CD4-positive, alpha-beta T cell (primary cell): ENCODE measurements around the gene SND1. TPM values are rescaled to one million over a fixed set of nuclear protein-coding genes. Genes with fewer than 3 reads are reported as not detected.
A peak's percentile ranks its signal among the peaks of the same experiment; 100 is the strongest.

Source experiments
- ATAC-seq: fragments of 200-7000 bp; cut with Tn5 transposase; one replicate; pipeline ENCODE4 v1.10.0; 2022; ENCODE audit warnings: mild to moderate bottlenecking; ENCODE audit not compliant: poor library complexity
- CTCF ChIA-PET: fragments of 350-600 bp; sonication (Branson Sonifier 250); formaldehyde crosslinking; loops from one replicate; lab custom pipeline; 2021; ENCODE audit warnings: antibody characterized with exemption, inconsistent platforms; lab: Charles Lee
- POLR2A ChIA-PET: fragments of 350-600 bp; sonication (Branson Sonifier 250); formaldehyde crosslinking; loops from one replicate; lab custom pipeline; 2021; ENCODE audit warnings: antibody characterized with exemption, inconsistent platforms; lab: Charles Lee
- DNase-seq, 14 experiments: peaks; one replicate each; pipeline ENCODE4 v3.0.0-alpha.2; 2013 to 2020; ENCODE audit warnings: mixed read lengths in 2 of 14
- H3K27ac ChIP-seq, 2 donors: one replicate each; pipeline versions ENCODE4 v1.5.1 to v1.7.0; 2013; ENCODE audit warnings: low read length in 2 of 2, low read depth in 1 of 2, mild to moderate bottlenecking in 1 of 2
- H3K27me3 ChIP-seq, 2 experiments: 1 replicate in 1 of 2; 2 replicates in 1 of 2; pipeline versions ENCODE4 v1.6.1 to v1.7.0; 2013; ENCODE audit warnings: low read length in 2 of 2, control low read depth in 1 of 2, mild to moderate bottlenecking in 1 of 2, moderate library complexity in 1 of 2; ENCODE audit not compliant: insufficient read depth in 2 of 2, control insufficient read depth in 1 of 2
- H3K36me3 ChIP-seq: one replicate; pipeline ENCODE4 v1.6.1; 2013; ENCODE audit warnings: low read length, control low read depth; ENCODE audit not compliant: insufficient read depth
- H3K4me1 ChIP-seq: one replicate; pipeline ENCODE4 v1.6.1; 2013; ENCODE audit warnings: low read length, control low read depth; ENCODE audit not compliant: insufficient read depth
- H3K4me3 ChIP-seq: one replicate; pipeline ENCODE4 v1.5.1; 2013; ENCODE audit warnings: mild to moderate bottlenecking, low read length, moderate library complexity
- H3K9me3 ChIP-seq, 2 experiments: 1 replicate in 1 of 2; 2 replicates in 1 of 2; pipeline versions ENCODE4 v1.6.1 to v1.7.0; 2013; ENCODE audit warnings: low read length in 2 of 2, mild to moderate bottlenecking in 2 of 2, control low read depth in 1 of 2, moderate library complexity in 1 of 2; ENCODE audit not compliant: control insufficient read depth in 1 of 2, insufficient read depth in 1 of 2
- H3K27ac Mint-ChIP-seq: one replicate; pipeline ENCODE4 v1.8.0; 2020; ENCODE audit warnings: mixed read lengths
- H3K27me3 Mint-ChIP-seq: one replicate; pipeline ENCODE4 v1.8.0; 2021; ENCODE audit warnings: mixed read lengths
- H3K36me3 Mint-ChIP-seq: one replicate; pipeline ENCODE4 v1.8.0; 2021; ENCODE audit warnings: low read depth, mixed read lengths
- H3K4me1 Mint-ChIP-seq: one replicate; pipeline ENCODE4 v1.8.0; 2021; ENCODE audit warnings: low read depth, mixed read lengths
- H3K4me3 Mint-ChIP-seq: one replicate; pipeline ENCODE4 v1.8.0; 2020; ENCODE audit warnings: mild to moderate bottlenecking, mixed read lengths
- H3K9me3 Mint-ChIP-seq: one replicate; pipeline ENCODE4 v1.8.0; 2020; ENCODE audit warnings: mixed read lengths
- intact Hi-C, 2 experiments: fragments of 100-400 bp; cut with DNase I in 1 of 2; cut with micrococcal nuclease in 1 of 2; formaldehyde crosslinking; loops; one replicate each; pipeline versions ENCODE4 v1.15.1 to v1.9.0; 2023 to 2025; cut with DNase I, micrococcal nuclease
- total RNA-seq, 174 experiments: library from RNA in 2 of 174; stranded (reverse) in 2 of 174; gene quantifications; one replicate each; pipeline ENCODE4 v1.2.3 and lab custom pipeline; 2021 to 2026
- TF ChIP-seq, protein P1 (sequence below): fragments of 200-600 bp; IDR thresholded peaks from one replicate; pipeline ENCODE4 v1.8.0; 2022; ENCODE audit warnings: antibody characterized with exemption, mild to moderate bottlenecking

SND1 gene
- total RNA-seq, 2 experiments from 2014 or later, result 104 to 113 TPM

DNA sequence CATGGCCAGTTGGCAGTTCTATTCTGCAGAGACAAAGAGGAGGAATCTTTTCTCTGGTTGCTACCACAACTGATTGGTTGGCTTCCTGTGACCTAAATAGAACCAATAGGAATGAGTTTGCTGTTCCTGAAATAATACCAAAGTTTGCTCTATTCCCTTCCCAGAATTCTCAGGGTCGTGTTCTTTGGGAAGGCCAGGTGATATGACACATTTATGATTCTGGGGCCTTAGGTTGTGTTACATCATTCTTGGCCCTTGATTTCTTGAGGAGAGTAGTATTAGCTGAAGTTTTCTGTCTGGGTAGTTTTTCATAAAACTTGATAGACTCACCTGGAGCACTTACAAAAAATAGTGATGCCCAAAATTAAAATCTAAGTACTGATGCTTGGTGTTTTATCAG is 207.3 kb downstream of the SND1 start:
- ATAC-seq, result no peak
- H3K36me3 Mint-ChIP-seq, result peaks cover 6% of the 10 kb centered on the region

DNA sequence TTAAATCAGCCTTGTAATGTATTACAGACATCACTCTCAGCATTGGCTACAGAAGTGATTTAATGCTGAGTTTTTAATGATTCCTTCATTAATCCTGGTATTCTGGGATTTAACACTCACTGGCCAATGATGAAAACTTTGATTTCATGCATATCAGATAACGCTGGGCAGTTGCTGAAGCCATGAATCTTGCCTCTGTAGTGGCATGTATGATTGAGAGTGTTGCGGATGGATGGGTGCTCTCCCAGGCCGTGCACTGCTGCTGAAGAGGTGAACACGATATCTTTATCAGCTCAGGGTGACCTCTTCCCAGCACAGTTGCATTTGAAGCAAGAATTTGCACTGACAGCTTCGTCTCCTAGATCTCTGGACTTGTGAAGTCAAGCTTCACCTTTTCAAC is 210.5 kb downstream of the SND1 start:
- Mint-ChIP-seq H3K9me3 (no peaks in the 10 kb centered on the region), H3K4me3 (no peak overlapping the region), H3K4me1 (peaks cover 46% of the 10 kb centered on the region), H3K27ac (no peak overlapping the region), H3K27me3 (peaks cover 21% of the 10 kb centered on the region), H3K36me3 (peaks cover 15% of the 10 kb centered on the region)
- DNase-seq (no peak), ATAC-seq (no peak)
- H3K27me3 ChIP-seq, result peaks cover 0 to 8% of the 10 kb centered on the region in 2 experiments
- no peak overlapping the region for H3K27ac ChIP-seq
- peaks cover 22% of the 10 kb centered on the region for H3K4me1 ChIP-seq
- intact Hi-C loops, result no loop called here
- ChIA-PET POLR2A (no interaction called here), CTCF (no interaction called here)
- TF ChIP-seq, protein P1, sequence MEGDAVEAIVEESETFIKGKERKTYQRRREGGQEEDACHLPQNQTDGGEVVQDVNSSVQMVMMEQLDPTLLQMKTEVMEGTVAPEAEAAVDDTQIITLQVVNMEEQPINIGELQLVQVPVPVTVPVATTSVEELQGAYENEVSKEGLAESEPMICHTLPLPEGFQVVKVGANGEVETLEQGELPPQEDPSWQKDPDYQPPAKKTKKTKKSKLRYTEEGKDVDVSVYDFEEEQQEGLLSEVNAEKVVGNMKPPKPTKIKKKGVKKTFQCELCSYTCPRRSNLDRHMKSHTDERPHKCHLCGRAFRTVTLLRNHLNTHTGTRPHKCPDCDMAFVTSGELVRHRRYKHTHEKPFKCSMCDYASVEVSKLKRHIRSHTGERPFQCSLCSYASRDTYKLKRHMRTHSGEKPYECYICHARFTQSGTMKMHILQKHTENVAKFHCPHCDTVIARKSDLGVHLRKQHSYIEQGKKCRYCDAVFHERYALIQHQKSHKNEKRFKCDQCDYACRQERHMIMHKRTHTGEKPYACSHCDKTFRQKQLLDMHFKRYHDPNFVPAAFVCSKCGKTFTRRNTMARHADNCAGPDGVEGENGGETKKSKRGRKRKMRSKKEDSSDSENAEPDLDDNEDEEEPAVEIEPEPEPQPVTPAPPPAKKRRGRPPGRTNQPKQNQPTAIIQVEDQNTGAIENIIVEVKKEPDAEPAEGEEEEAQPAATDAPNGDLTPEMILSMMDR, result no peak
- H3K9me3 ChIP-seq, result no peaks in the 10 kb centered on the region
- H3K4me3 ChIP-seq, result no peak overlapping the region
- no peaks in the 10 kb centered on the region for H3K36me3 ChIP-seq

More for the DNA sequence above, 207.3 kb downstream of the SND1 start:
- Mint-ChIP-seq H3K4me3 (peak overlapping the region; percentile 4), H3K27me3 (peaks cover 40% of the 10 kb centered on the region), H3K27ac (no peak overlapping the region), H3K9me3 (no peaks in the 10 kb centered on the region), H3K4me1 (peaks cover 47% of the 10 kb centered on the region)
- Histone ChIP-seq H3K9me3 (no peaks in the 10 kb centered on the region), H3K27ac (no peak overlapping the region), H3K4me1 (peaks cover 32% of the 10 kb centered on the region), H3K27me3 (peaks cover 0 to 8% of the 10 kb centered on the region in 2 experiments), H3K4me3 (no peak overlapping the region), H3K36me3 (no peaks in the 10 kb centered on the region)
- TF ChIP-seq, protein P1, result no peak
- POLR2A ChIA-PET, result no interaction called here
- CTCF ChIA-PET, result no interaction called here
- DNase-seq, result no peak
- intact Hi-C loops, result loop anchor here in 1 of 2 experiments (5.0 kb wide), 1 partner anchor 272 kb away; the partner anchor contains the start of genes ARF5 and GCC1

DNA sequence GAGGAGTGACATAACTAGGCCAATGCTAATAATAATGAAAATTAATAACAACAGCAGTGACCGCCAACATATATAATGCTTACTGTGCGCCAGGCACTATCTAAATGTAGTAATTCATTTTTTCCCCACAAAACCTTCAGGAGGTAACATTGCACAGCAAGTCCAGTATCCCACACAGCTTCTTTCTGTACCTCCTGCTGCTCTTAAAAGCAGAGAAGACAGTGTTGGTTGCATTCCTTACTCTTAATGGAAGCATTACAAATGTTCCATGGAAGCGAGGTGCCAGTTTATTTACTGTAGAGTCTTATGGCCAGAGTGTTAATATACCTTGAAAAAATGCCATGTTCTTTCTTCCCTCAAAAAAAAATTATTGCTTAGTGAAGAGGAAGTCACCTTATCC is 211.1 kb downstream of the SND1 start:
- H3K9me3 ChIP-seq, result no peaks in the 10 kb centered on the region
- no peak for DNase-seq
- H3K4me3 ChIP-seq, result no peak overlapping the region
- CTCF ChIA-PET, result no interaction called here
- Mint-ChIP-seq H3K27ac (no peak overlapping the region), H3K4me1 (peaks cover 44% of the 10 kb centered on the region), H3K27me3 (peaks cover 18% of the 10 kb centered on the region), H3K36me3 (peaks cover 18% of the 10 kb centered on the region), H3K4me3 (no peak overlapping the region), H3K9me3 (no peaks in the 10 kb centered on the region)
- POLR2A ChIA-PET, result no interaction called here
- intact Hi-C loops, result no loop called here
- TF ChIP-seq, protein P1, result no peak
- ATAC-seq, result no peak
- H3K4me1 ChIP-seq, result peaks cover 17% of the 10 kb centered on the region
- no peak overlapping the region for H3K27ac ChIP-seq
- H3K27me3 ChIP-seq, result peaks cover 0 to 4% of the 10 kb centered on the region in 2 experiments
- no peaks in the 10 kb centered on the region for H3K36me3 ChIP-seq
